M059J (cell line): ENCODE measurements around the gene APBA2. TPM values are rescaled to one million over a fixed set of nuclear protein-coding genes. Genes with fewer than 3 reads are reported as not detected.

Experiments used
- DNase-seq: peaks from one replicate; pipeline ENCODE4 v3.0.0-alpha.2; 2012; ENCODE audit warnings: low read depth
- total RNA-seq: library from RNA; depleted of rRNA; stranded (reverse); fragments of >200 nt; shearing (Covaris generic); gene quantifications from 2 replicates; pipeline ENCODE4 v1.2.3, GENCODE V29; 2014

The APBA2 gene
- total RNA-seq, 1 experiment from 2014 or later, result 11.2 TPM

GRCh38 chr15:29086891-29087290 is 201.1 kb downstream of the APBA2 start:
- no peak for DNase-seq

GRCh38 chr15:29087521-29088285 is 201.9 kb downstream of the APBA2 start:
- no peak for DNase-seq

GRCh38 chr15:29088666-29089065 is 202.9 kb downstream of the APBA2 start:
- no peak for DNase-seq

DNA sequence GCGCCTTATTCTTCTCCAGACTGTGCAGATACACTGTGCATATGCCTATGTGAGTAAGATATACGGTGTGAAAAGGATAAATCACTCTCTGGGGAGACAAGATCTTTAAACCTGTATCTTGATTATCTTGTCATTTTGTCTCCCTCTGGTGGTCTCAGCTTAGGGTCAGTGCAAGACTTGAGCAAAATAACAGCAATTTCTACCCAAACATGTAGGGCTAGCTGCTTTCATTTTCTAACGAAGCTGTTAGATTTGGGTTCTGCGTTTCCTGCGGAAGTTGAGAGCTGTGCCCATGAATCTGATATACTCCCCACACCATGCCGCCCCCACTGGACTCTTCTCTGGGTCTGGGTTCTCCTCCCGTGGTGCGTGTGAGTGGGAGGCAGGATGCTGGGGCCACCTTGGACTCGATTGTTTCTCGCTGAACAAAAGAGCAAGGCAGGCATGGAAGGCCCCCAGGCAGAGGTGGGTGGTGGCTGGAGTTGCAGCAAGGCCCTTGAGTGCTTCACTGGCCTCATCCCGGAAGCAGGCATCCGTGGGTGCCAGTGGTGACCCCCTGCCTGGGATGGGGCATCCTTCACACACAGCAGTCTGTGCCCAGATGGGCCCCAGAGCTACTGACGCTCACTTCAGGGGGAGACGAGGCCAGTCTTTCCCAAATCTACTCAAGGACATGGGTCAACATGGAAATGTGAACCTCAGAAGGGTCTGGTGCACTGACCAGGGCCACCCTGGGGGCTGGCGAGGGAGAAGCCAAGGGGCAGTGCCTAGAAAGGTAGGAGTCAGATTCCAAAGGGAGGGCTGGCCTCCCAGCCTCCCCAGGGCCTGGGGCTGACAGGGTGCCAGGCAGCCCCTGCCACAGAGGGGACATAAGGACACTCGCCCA is 204.2 kb downstream of the APBA2 start:
- peak; percentile 25 for DNase-seq

GRCh38 chr15:29090617-29091466 is 205.1 kb downstream of the APBA2 start:
- DNase-seq, result no peak

GRCh38 chr15:29091666-29092065 is 205.9 kb downstream of the APBA2 start:
- no peak for DNase-seq

GRCh38 chr15:29092376-29093064 is 206.7 kb downstream of the APBA2 start:
- DNase-seq, result no peak

- DNase-seq, result no peak
Measured at GRCh38 chr15:29093065-29093435, 207.3 kb downstream of the APBA2 start.

- DNase-seq, result no peak
Measured at GRCh38 chr15:29093696-29094343, 208.0 kb downstream of the APBA2 start.

GRCh38 chr15:29094711-29095110 is 208.9 kb downstream of the APBA2 start:
- DNase-seq, result no peak

- DNase-seq, result no peak
Measured at GRCh38 chr15:29095746-29096145, 210.0 kb downstream of the APBA2 start.

DNA sequence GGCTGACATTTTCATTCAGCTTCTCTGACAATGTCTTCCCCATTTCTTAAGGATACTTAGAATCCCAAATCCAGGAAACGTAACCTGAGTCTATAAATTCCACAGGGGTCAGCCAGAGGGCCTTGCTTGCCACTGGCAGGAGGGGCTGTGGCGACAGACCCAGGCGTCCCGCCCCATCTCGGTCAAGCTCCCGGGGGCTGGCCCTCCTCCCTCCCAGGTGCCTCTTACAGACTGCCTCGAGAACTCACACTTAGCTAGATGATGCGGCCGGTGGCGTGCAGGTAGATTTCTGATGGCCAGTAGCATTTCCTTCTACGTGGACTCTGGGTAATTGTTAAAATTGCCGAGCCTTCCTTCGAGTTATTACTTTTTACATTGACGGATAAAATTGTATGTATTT is 211.4 kb downstream of the APBA2 start:
- DNase-seq, result no peak

GRCh38 chr15:29097971-29098370 is 212.2 kb downstream of the APBA2 start:
- DNase-seq, result no peak

DNA sequence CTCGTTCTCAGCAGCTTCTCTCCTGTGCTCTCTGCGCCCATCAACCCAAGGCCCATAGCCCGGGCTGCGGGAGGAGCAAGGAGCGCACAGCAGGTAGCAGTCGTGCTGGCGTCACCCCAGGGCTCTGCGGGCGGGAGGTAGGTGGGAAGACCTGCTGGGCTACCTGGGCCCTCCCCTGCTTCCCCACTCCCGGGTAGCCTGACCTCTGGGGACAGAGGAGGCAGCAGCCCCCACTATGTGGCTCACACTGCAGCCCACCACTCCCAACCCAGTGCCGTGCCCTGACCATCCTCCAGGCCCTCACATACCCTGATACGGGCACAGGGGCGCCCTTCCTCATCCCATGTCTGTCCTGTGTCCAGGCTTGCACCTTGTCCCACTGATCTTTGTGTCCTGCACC is 212.9 kb downstream of the APBA2 start:
- DNase-seq, result no peak

DNA sequence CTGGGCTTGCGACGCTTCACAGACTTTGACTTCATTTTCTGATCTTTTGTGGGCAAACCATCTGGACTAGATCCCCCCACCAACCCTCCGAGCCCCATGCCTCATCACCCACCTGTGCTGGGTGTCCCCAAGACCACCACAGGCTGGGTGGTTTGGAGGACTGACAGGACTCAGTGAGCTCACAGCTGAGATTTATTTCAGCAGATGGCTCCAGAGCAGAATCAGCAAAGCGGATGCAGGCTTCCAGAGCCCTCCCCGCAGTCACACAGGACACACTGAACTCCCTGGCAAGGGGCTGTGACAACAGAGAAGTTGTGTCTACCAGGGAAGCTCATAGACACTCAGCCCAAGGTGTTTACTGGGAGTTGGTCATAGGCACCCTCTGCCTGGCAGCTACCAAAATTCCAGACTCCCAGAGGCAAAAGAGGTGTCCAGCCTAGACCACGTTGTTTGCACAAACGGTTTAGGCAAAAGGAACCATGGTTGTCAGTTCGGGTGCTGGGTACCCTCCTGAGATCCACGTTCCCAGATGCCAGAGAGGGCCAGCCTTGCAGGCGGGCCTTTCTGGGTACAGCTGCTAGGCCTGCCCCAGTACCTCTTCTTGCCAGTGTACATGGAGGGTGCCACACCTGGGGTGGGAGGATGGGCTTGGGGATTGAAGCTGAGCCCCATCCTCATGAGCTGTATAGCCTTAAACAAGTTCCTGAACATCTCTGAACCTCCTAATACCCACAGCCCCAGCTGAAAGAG is 213.5 kb downstream of the APBA2 start:
- no peak for DNase-seq

DNA sequence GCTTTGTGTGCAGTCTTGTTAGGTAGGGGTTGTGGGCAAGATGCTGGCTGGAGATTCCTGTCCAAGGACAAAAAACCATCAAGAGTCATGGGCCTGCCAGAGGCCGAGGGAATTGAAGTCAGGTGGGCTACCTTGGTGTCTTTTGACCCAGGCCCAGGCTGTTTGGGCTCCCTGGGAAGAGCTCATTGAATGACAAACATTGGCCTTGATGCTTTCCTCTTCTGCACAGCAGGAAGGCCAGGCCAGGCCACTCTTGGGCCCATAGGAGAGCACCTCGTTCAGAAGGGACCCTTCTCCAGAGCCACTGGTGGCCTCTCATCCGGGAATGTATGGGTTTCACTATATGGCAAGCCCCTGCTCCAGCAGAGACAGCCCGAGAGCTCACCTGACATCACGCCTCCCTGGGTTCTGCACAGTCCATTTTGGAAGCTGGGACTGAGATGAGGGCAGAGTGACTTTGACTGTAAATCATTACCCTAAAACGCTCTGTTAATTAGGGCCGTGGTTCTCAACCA is 214.8 kb downstream of the APBA2 start:
- DNase-seq, result no peak

DNA sequence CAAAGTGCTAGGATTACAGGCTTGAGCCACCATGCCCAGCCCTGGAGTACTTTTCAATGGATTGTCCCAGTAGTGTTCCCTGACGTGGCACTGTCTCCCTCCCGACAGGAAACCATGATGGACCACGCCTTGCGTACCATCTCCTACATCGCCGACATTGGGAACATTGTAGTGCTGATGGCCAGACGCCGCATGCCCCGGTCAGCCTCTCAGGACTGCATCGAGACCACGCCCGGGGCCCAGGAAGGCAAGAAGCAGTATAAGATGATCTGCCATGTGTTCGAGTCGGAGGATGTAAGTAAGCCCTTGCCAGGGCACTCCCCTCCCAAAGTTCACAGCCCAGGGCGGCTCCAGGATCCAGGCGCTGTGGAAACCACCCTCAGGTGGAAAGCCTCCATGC is 215.7 kb downstream of the APBA2 start:
- no peak for DNase-seq

DNA sequence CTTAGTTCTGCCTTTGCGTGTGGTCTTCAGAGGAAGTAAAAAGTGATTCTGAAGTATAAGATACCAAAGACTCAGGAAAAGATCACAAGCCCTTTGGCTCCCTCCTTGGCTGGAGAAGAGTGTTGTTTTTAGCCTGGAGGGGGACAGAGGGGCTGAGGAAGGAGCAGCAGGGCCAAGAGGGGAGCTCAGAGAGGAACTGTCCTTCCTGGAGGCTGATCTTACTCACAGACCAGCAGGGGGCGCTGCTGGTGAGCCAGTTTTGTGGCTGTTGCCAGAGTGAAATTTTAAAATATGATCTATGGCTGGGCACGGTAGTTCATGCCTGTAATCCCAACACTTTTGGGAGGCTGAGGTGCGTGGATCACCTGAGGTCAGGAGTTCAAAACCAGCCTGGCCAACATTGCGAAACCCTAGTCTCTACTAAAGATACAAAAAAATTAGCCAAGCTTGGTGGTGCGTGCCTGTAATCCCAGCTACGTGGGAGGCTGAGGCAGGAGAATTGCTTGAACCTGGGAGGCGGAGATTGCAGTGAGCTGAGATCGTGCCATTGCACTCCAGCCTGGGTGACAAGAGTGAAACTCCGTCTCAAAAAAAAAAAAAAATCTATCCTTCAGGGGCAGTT is 216.5 kb downstream of the APBA2 start:
- DNase-seq, result peak; percentile 42
